ENCODE data around the gene GLMP. TPM values are rescaled to one million over a fixed set of nuclear protein-coding genes. Genes with fewer than 3 reads are reported as not detected.

GLMP gene
- polyA plus RNA-seq, 1 donor (not counting 4 experiments of a cell fraction or from before 2014, with no cell fraction given), result 12.5 TPM

DNA sequence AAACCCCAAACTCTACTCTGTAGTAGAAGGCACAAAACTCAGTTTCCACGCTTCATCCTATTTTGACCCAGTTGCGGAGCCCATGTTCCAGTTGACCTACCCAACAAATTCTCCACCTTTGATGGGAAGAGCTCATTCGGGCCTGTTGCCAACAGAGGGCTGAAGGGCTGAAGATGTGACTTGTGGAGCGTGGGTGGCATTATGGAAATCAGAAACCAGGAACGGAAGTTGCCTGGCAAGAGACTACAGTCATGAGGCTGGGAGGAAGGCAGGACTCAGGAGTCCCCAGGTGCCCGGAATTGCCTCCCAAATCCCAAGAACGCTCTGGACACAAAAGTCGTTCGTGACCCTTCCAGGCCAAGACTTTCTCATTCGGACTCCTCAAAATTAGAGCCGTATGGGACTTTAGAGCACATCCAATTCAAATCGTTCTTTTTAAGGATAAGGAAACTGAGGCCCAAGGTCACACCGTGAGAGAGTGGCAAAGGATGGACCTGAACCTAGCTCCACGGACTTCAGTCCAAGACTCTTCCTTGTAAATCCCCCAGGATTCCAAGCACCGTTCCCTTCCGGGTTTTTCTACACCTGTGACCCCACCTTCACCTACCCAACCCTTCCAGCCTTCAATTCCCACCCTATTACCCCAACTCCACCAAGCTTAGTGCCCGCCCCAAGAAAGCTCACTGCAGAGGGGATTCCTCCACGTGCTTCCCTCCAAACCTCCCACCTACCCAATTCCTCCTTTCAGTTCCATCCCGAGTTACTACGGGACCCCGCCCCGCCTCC is 13.6 kb downstream of the GLMP start:
- H3K9ac ChIP-seq (ENCODE audit: control insufficient read depth, extremely low read depth, insufficient read depth, low read length), result peak overlapping the region; percentile 92
- peaks cover 62% of the 10 kb centered on the region for H3K79me2 ChIP-seq (ENCODE audit: control insufficient read depth, insufficient read depth, low read length)
- dilution Hi-C loops (cut with MboI; ENCODE audit: extremely low pct_ligation_motif_present, low sequenced_read_pairs), result no loop called here
- H3K9me3 ChIP-seq (ENCODE audit: control insufficient read depth, low read depth, low read length), result no peaks in the 10 kb centered on the region
- no peak for TF ChIP-seq EZH2 (IDR thresholded peaks at IDR 0.05; ENCODE audit: low read length)
- TF ChIP-seq CTCF (optimal IDR thresholded peaks at IDR 0.05 in 1 of 3, IDR thresholded peaks at IDR 0.05 in 1 of 3, conservative IDR thresholded peaks at IDR 0.05 in 1 of 3; ENCODE audit: extremely low read depth in 1 of 3, insufficient read depth in 2 of 3, low read length in 3 of 3), result no peak
- peak overlapping the region; percentile 39 for H2AFZ ChIP-seq (ENCODE audit: control insufficient read depth, low read length)
- no peak for FAIRE-seq
- peak overlapping the region; percentile 54 to 89 (median 85) for H3K4me3 ChIP-seq (ENCODE audit: control insufficient read depth in 2 of 3, extremely low read depth in 1 of 3, insufficient read depth in 2 of 3, low read depth in 1 of 3, low read length in 3 of 3)
- H3K27ac ChIP-seq (ENCODE audit: control insufficient read depth, insufficient read depth, low read length), result peak overlapping the region; percentile 80
- H4K20me1 ChIP-seq (ENCODE audit: control insufficient read depth, extremely low read depth, insufficient read depth, low read length), result no peaks in the 10 kb centered on the region
- peaks cover 33% of the 10 kb centered on the region for H3K4me1 ChIP-seq (ENCODE audit: control insufficient read depth, extremely low read depth, insufficient read depth, low read length)
- no peaks in the 10 kb centered on the region for H3K27me3 ChIP-seq (ENCODE audit: control insufficient read depth, extremely low read depth, insufficient read depth, low read length)
- peak overlapping the region; percentile 90 for H3K4me2 ChIP-seq (ENCODE audit: control insufficient read depth, extremely low read depth, insufficient read depth, low read depth, low read length)
- no peaks in the 10 kb centered on the region for H3K9me1 ChIP-seq (ENCODE audit: control insufficient read depth, extremely low read depth, insufficient read depth, low read length)
- peaks cover 14 to 18% of the 10 kb centered on the region in 2 experiments for H3K36me3 ChIP-seq (ENCODE audit: control insufficient read depth in 2 of 2, extremely low read depth in 1 of 2, insufficient read depth in 2 of 2, low read length in 2 of 2)
- no peak for DNase-seq (ENCODE audit: low read depth, low spot score)

DNA sequence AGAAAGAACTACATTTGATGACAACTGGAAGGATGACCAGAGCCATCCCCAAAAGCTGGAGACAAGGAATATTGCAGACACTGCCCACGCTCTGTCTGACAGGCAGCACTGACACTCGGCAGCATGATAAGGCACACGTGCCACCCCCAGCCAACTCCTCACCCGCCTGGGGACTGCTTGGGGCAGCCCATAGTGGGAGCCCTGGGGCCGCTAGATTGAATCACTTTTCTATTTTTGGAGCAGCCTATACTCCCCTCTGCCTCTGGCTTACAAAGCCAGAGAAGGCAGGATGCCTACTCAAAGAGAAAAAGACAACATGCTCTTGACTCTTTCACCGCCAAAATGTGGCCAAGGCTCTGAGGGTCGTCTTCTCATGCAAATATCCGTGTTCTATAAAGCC is 14.2 kb downstream of the GLMP start:
- Histone ChIP-seq H3K4me1 (ENCODE audit: control insufficient read depth, extremely low read depth, insufficient read depth, low read length) (peaks cover 33% of the 10 kb centered on the region), H3K9ac (ENCODE audit: control insufficient read depth, extremely low read depth, insufficient read depth, low read length) (peak overlapping the region; percentile 92)
- dilution Hi-C loops (cut with MboI; ENCODE audit: extremely low pct_ligation_motif_present, low sequenced_read_pairs), result no loop called here

More for the DNA sequence above, 14.2 kb downstream of the GLMP start:
- Histone ChIP-seq H3K36me3 (ENCODE audit: control insufficient read depth in 2 of 2, extremely low read depth in 1 of 2, insufficient read depth in 2 of 2, low read length in 2 of 2) (peaks cover 14 to 21% of the 10 kb centered on the region in 2 experiments), H3K27ac (ENCODE audit: control insufficient read depth, insufficient read depth, low read length) (peak overlapping the region; percentile 80), H3K4me2 (ENCODE audit: control insufficient read depth, extremely low read depth, insufficient read depth, low read depth, low read length) (peak overlapping the region; percentile 90), H2AFZ (ENCODE audit: control insufficient read depth, low read length) (no peak overlapping the region), H3K79me2 (ENCODE audit: control insufficient read depth, insufficient read depth, low read length) (peaks cover 62% of the 10 kb centered on the region), H3K27me3 (ENCODE audit: control insufficient read depth, extremely low read depth, insufficient read depth, low read length) (no peaks in the 10 kb centered on the region), H3K9me3 (ENCODE audit: control insufficient read depth, low read depth, low read length) (no peaks in the 10 kb centered on the region), H4K20me1 (ENCODE audit: control insufficient read depth, extremely low read depth, insufficient read depth, low read length) (no peaks in the 10 kb centered on the region), H3K4me3 (ENCODE audit: control insufficient read depth in 2 of 3, extremely low read depth in 1 of 3, insufficient read depth in 2 of 3, low read depth in 1 of 3, low read length in 3 of 3) (peak overlapping the region; percentile 54 to 89 (median 85)), H3K9me1 (ENCODE audit: control insufficient read depth, extremely low read depth, insufficient read depth, low read length) (no peaks in the 10 kb centered on the region)
- DNase-seq (ENCODE audit: low read depth, low spot score) (no peak), FAIRE-seq (no peak)
- TF ChIP-seq EZH2 (IDR thresholded peaks at IDR 0.05; ENCODE audit: low read length) (no peak), CTCF (optimal IDR thresholded peaks at IDR 0.05 in 1 of 3, IDR thresholded peaks at IDR 0.05 in 1 of 3, conservative IDR thresholded peaks at IDR 0.05 in 1 of 3; ENCODE audit: extremely low read depth in 1 of 3, insufficient read depth in 2 of 3, low read length in 3 of 3) (no peak)
